Parathyroid adenoma (tissue), 2 donors: ENCODE measurements around the gene TMEM222.
A peak's percentile ranks its signal among the peaks of the same experiment; 100 is the strongest.

Source experiments
- H2AFZ ChIP-seq: fragments of 300-600 bp; sonication (generic); one replicate; pipeline ENCODE4 v1.7.0; 2017; ENCODE audit warnings: antibody characterized with exemption, mild to moderate bottlenecking
- H3K27ac ChIP-seq: fragments of 300-600 bp; sonication (generic); one replicate; pipeline ENCODE4 v1.7.0; 2017
- H3K27me3 ChIP-seq: fragments of 300-600 bp; sonication (generic); one replicate; pipeline ENCODE4 v1.7.0; 2017; ENCODE audit warnings: low read length; ENCODE audit not compliant: control insufficient read depth, insufficient read depth
- H3K36me3 ChIP-seq: fragments of 300-600 bp; sonication (generic); one replicate; pipeline ENCODE4 v1.7.0; 2017; ENCODE audit warnings: low read length; ENCODE audit not compliant: control insufficient read depth, insufficient read depth
- H3K4me1 ChIP-seq: fragments of 300-600 bp; sonication (generic); one replicate; pipeline ENCODE4 v1.7.0; 2017; ENCODE audit warnings: control low read depth
- H3K4me2 ChIP-seq: fragments of 300-600 bp; sonication (generic); one replicate; pipeline ENCODE4 v1.7.0; 2017; ENCODE audit warnings: low read length
- H3K4me3 ChIP-seq: fragments of 300-600 bp; sonication (generic); one replicate; pipeline ENCODE4 v1.7.0; 2017; ENCODE audit warnings: low read depth, low read length
- H3K79me2 ChIP-seq: fragments of 300-600 bp; sonication (generic); one replicate; pipeline ENCODE4 v1.7.0; 2017; ENCODE audit warnings: control low read depth
- H3K9ac ChIP-seq: fragments of 300-600 bp; sonication (generic); one replicate; pipeline ENCODE4 v1.7.0; 2017; ENCODE audit warnings: mild to moderate bottlenecking
- H3K9me3 ChIP-seq: fragments of 300-600 bp; sonication (generic); one replicate; pipeline ENCODE4 v1.7.0; 2017; ENCODE audit warnings: low read length; ENCODE audit not compliant: control insufficient read depth
- TF ChIP-seq, protein P1 (sequence below): fragments of 300-600 bp; sonication (generic); IDR thresholded peaks from one replicate; pipeline ENCODE4 v1.7.0; 2017; ENCODE audit warnings: antibody characterized with exemption, mild to moderate bottlenecking
- donor health status: primary hyperparathyroidism.

TMEM222 gene

DNA sequence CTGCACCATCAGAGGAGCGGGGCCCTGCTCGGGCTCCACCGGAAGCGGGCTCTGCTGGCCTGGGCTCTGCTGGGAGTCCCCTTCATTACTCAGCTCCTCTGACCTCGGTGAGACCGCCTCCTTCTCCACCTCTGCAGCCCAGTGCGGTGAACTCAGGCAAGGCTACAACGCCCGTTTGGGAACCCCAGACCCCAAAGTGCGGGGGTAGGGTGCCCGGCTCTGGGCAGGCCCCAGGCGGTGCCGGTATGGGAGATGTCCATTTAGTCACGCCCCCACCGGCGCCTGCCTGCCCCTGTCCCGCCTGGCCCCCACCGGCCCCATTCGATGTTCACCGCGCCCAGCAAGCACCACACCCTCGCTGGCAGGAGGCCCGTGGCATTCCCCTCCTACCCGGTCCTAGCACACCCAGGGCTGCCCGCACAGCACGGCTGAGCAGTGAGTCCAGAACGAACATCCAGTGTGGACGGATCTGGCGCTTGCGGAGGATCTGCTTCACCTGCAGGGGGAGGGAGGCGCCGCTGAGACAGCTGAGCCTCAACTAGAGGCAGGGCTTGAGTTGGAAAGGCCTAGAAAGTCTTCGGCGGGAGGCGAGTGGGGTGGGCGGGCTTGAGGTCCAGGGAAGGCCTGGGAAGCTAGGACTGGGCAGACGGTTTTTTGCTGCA lies 34.8 kb downstream of the TMEM222 start:
- no peaks in the 10 kb centered on the region for H3K27me3 ChIP-seq
- H3K4me1 ChIP-seq = no peaks in the 10 kb centered on the region
- no peak overlapping the region for H3K9ac ChIP-seq
- H3K27ac ChIP-seq = no peak overlapping the region
- no peak overlapping the region for H2AFZ ChIP-seq
- H3K4me3 ChIP-seq = peak overlapping the region; percentile 34
- peak overlapping the region; percentile 56 for H3K4me2 ChIP-seq
- H3K9me3 ChIP-seq = no peaks in the 10 kb centered on the region
- no peaks in the 10 kb centered on the region for H3K36me3 ChIP-seq
- H3K79me2 ChIP-seq = no peaks in the 10 kb centered on the region
- TF ChIP-seq, protein P1, sequence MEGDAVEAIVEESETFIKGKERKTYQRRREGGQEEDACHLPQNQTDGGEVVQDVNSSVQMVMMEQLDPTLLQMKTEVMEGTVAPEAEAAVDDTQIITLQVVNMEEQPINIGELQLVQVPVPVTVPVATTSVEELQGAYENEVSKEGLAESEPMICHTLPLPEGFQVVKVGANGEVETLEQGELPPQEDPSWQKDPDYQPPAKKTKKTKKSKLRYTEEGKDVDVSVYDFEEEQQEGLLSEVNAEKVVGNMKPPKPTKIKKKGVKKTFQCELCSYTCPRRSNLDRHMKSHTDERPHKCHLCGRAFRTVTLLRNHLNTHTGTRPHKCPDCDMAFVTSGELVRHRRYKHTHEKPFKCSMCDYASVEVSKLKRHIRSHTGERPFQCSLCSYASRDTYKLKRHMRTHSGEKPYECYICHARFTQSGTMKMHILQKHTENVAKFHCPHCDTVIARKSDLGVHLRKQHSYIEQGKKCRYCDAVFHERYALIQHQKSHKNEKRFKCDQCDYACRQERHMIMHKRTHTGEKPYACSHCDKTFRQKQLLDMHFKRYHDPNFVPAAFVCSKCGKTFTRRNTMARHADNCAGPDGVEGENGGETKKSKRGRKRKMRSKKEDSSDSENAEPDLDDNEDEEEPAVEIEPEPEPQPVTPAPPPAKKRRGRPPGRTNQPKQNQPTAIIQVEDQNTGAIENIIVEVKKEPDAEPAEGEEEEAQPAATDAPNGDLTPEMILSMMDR = no peak

DNA sequence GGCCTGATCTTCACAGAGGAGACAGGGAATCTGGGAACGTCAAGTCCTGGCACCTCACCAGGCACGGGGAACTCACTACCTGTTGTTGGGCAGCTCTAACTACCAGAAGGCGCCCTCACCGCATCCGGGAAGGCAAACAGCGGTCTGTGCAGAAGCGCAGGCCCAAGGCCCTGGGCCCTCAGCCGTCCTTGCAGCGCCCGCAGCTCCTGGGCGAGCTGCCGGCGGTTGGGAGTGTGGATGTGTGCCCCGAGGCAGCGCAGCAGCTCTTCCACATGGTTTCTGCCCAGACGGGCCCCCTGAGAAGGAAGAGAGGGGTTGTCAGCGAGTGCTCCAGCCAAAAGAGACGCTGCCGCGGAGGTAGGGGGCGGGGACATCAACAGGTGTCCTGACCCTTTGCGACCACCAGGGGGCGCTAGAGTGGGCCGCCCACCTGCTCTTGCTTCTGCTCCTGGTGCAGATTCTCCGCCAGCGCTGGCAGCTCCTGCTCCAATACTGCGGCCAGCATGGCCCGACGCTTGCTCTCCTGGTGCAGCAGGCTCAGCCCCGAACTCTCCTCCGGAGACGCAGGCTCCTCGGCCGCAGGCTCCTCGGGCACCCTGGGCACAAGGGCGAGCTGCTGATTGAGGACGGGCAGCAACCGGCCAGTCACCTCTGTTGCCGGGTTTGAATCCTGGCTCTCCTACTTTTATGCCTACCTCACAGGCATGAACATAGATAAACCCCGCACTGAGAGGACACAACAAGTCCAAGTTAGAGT lies 35.5 kb downstream of the TMEM222 start:
- H3K9ac ChIP-seq = no peak overlapping the region
- H3K4me3 ChIP-seq = peak overlapping the region; percentile 34

DNA sequence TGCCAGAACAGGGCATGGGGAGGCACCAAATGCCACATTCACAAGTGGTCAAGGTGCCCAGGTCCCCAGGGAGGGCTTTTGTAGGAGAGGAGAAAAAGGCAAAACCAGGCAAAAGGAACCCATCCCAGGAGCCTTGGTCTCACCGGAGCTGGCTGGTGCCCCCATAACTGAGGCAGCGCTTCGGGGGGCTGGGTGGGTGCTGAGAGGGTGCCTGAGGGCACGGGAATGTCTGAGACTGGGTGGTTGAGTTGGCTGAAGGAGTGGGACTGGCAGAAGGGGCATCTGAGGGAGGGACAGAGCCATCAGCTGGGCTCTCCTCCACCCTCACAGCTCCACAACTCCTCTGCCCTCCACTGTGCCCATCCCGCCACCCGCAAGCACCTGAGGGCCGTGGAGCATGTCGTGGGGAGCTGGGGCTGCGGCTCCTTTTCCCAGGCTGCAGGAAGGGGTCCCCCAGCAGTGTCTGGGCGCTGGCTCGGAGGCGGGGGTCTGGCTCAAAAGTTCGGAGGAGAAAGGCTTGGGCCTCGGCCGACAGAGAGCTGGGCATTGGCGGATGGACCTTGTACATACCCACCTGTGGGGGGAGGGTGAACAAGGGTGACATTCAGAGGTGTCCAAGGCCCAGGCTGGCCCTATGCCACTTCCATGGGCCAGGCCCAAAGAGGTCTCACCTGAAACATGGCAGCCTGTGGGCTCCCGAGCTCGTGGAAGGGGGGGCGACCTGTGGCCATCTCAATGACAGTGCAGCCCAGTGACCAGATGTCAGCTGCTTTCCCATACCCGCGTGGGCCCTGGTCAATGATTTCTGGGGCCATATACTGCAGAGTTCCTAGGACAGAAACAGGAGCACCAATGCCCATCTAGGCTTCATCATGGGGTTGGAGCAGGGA lies 36.3 kb downstream of the TMEM222 start:
- Histone ChIP-seq H3K27ac (no peak overlapping the region), H3K36me3 (no peaks in the 10 kb centered on the region), H2AFZ (no peak overlapping the region), H3K4me3 (no peak overlapping the region), H3K79me2 (no peaks in the 10 kb centered on the region), H3K27me3 (no peaks in the 10 kb centered on the region), H3K9ac (no peak overlapping the region), H3K4me2 (no peak overlapping the region), H3K4me1 (no peaks in the 10 kb centered on the region), H3K9me3 (no peaks in the 10 kb centered on the region)
- TF ChIP-seq, protein P1 = no peak

More for the DNA sequence above, 35.5 kb downstream of the TMEM222 start:
- H3K27me3 ChIP-seq = no peaks in the 10 kb centered on the region
- no peak overlapping the region for H2AFZ ChIP-seq
- no peaks in the 10 kb centered on the region for H3K36me3 ChIP-seq
- no peaks in the 10 kb centered on the region for H3K9me3 ChIP-seq
- peak overlapping the region; percentile 56 for H3K4me2 ChIP-seq
- H3K27ac ChIP-seq = no peak overlapping the region
- no peaks in the 10 kb centered on the region for H3K4me1 ChIP-seq
- H3K79me2 ChIP-seq = no peaks in the 10 kb centered on the region
- TF ChIP-seq, protein P1 = peak; percentile 58

DNA sequence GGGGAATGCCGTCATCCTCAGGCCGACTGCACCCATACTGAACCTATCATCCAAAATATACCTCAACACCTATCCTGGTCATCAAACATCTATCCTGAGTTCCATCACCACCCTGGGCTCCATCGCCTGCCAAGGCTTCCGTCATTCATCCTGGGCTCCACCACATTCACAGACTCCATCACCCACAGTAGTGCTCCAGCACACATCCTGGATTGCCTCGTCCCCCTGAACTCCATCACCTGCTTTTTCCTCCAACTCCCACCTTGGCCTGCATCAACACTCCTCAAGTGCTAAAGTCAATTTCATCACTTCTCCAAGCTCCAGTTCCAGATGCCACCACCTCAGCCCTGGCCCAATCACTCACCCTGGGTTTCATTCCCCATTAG lies 37.0 kb downstream of the TMEM222 start:
- no peaks in the 10 kb centered on the region for H3K79me2 ChIP-seq
- no peaks in the 10 kb centered on the region for H3K4me1 ChIP-seq
- H3K4me3 ChIP-seq = no peak overlapping the region
- no peak overlapping the region for H2AFZ ChIP-seq
- no peak overlapping the region for H3K9ac ChIP-seq
- no peaks in the 10 kb centered on the region for H3K27me3 ChIP-seq
- H3K36me3 ChIP-seq = no peaks in the 10 kb centered on the region
- TF ChIP-seq, protein P1 = no peak
- H3K27ac ChIP-seq = no peak overlapping the region
- no peak overlapping the region for H3K4me2 ChIP-seq
- no peaks in the 10 kb centered on the region for H3K9me3 ChIP-seq
